ENCODE measurements around the gene DNAH3.
"Not testable (repeated sequence)": the region's sequence is repeated elsewhere in the genome, so short reads cannot be mapped to it uniquely, and the experiment has no call there.

Gene DNAH3, protein sequence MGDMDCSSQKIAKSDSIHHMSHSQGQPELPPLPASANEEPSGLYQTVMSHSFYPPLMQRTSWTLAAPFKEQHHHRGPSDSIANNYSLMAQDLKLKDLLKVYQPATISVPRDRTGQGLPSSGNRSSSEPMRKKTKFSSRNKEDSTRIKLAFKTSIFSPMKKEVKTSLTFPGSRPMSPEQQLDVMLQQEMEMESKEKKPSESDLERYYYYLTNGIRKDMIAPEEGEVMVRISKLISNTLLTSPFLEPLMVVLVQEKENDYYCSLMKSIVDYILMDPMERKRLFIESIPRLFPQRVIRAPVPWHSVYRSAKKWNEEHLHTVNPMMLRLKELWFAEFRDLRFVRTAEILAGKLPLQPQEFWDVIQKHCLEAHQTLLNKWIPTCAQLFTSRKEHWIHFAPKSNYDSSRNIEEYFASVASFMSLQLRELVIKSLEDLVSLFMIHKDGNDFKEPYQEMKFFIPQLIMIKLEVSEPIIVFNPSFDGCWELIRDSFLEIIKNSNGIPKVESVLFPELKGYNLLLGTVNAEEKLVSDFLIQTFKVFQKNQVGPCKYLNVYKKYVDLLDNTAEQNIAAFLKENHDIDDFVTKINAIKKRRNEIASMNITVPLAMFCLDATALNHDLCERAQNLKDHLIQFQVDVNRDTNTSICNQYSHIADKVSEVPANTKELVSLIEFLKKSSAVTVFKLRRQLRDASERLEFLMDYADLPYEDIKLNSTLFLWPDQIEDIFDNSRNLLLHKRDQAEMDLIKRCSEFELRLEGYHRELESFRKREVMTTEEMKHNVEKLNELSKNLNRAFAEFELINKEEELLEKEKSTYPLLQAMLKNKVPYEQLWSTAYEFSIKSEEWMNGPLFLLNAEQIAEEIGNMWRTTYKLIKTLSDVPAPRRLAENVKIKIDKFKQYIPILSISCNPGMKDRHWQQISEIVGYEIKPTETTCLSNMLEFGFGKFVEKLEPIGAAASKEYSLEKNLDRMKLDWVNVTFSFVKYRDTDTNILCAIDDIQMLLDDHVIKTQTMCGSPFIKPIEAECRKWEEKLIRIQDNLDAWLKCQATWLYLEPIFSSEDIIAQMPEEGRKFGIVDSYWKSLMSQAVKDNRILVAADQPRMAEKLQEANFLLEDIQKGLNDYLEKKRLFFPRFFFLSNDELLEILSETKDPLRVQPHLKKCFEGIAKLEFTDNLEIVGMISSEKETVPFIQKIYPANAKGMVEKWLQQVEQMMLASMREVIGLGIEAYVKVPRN (N-terminal part only)

DNA sequence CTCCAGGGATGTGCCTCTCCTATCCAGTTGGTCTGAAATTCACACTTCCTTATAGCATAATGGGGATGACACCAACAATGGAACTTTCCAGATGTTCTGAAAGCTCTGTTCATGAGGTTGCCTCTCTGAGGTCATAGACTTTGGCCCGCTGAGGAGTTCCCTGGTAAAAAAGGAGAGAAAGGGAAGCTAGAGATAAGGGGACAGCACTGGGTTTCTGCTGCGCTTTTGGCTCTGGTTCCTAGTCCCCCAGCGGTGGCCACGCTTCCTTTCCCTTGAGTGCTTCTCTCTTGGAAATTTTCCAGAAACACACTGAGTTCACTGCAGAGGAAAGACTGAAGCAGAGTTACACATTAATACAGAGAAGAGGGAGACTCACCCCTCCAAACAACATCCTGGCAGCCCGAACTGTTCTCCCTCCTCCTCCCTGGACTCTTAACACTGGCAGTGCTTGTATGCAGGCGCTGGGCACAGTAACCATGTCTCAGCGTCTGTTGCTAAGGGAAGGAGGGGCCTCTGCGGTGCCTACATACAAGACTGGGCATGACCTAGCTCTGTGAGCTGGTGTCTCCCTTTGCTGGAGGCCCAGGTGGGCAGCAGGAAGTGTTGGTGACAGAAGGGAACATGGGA lies at the start of gene DNAH3:
Gene DNAH3 (minus strand): TSS at position 472 of the 627 bp plus-strand sequence. CDS start 527 bp downstream, outside the sequence.
- in situ Hi-C loops (cut with MboI; ENCODE audit: low pct_unique_long_range_greater_than_20kb, low sequenced_read_pairs) = no loop called here
- peak; percentile 66 for DNase-seq

DNA sequence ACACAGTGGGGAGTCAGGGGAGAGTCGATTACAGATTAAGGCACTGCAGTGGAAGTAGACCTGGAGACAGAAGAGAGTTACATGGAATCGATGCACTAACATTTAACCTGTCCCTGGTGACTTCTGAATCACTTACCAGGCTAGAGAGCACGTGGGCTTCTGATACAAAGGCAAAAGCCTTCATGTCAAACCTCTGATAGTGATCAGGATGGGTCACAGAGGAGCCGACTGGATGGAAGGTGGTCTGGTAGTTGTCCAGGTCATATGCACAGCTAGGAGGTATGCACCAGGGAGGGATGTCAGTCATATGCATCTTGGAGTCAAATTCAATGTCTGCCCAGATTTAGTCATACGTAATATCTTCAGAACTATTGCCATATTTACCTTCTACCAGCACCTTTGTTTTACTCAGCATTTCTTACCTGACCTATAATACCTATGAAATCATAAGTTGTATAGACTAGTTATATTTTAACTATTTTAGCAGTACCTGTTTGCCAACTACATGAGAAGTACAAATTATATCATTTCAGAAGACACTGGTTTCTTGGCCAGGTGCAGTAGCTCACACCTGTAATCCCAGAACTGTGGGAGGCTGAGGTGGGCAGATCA lies 49.1 kb upstream of the DNAH3 start:
- DNase-seq = no peak
- in situ Hi-C loops (cut with MboI; ENCODE audit: low pct_unique_long_range_greater_than_20kb, low sequenced_read_pairs) = loop anchor here (25.0 kb wide), 1 partner anchor 388 kb away; the partner anchor contains the start of gene METTL9

- in situ Hi-C loops (cut with MboI; ENCODE audit: low pct_unique_long_range_greater_than_20kb, low sequenced_read_pairs) = loop anchor here (25.0 kb wide), 1 partner anchor 390 kb away; the partner anchor contains the start of gene METTL9
- DNase-seq = no peak
These were observed 47.0 kb upstream of the DNAH3 start for GRCh38 chr16:21197621-21198020.

- DNase-seq = peak; percentile 63
- in situ Hi-C loops (cut with MboI; ENCODE audit: low pct_unique_long_range_greater_than_20kb, low sequenced_read_pairs) = loop anchor here (25.0 kb wide), 1 partner anchor 390 kb away; the partner anchor contains the start of gene METTL9
These were observed 46.5 kb upstream of the DNAH3 start for GRCh38 chr16:21197112-21197511.

DNA sequence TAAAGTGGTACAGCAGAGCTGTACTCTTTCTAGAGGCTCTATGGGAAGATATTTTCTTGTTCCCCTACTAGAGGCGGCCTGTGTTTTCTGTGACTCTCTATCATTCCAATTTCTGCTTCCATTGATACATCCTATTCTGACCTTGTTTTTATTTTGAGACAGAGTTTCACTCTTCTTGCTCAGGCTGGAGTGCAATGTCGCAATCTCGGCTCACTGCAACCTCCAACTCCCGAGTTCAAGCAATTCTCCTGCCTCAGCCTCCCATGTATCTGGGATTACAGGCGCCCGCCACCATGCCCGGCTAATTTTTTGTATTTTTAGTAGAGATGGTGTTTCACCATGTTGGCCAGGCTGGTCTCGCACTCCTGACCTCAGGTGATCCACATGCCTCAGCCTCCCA lies 44.7 kb upstream of the DNAH3 start:
- in situ Hi-C loops (cut with MboI; ENCODE audit: low pct_unique_long_range_greater_than_20kb, low sequenced_read_pairs) = loop anchor here (25.0 kb wide), 1 partner anchor 392 kb away; the partner anchor contains the start of gene METTL9
- not testable (repeated sequence) for DNase-seq

GRCh38 chr16:21194771-21195301 lies 44.2 kb upstream of the DNAH3 start:
- in situ Hi-C loops (cut with MboI; ENCODE audit: low pct_unique_long_range_greater_than_20kb, low sequenced_read_pairs) = loop anchor here (25.0 kb wide), 1 partner anchor 392 kb away; the partner anchor contains the start of gene METTL9
- DNase-seq = no peak

GRCh38 chr16:21192991-21193390 lies 42.3 kb upstream of the DNAH3 start:
- in situ Hi-C loops (cut with MboI; ENCODE audit: low pct_unique_long_range_greater_than_20kb, low sequenced_read_pairs) = loop anchor here (25.0 kb wide), 1 partner anchor 394 kb away; the partner anchor contains the start of gene METTL9

DNA sequence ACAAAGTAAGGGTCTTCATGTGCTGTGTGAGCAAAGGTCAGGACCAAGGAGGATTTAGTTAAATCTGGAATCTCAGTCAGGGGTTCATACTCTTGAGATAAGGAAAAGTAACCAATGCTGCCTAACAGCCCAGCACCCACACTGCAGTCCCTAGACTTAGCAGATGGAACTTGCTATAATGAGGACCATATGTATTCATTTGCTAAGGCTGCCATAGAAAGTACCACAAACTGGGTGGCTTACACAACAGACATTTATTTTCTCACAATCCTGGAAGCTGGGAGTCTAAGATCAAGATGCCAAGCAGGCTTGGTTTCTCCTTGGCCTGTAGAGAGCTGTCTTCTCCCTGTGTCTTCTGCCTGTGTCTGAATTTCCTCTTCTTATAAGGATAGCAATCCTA lies 40.0 kb upstream of the DNAH3 start:
- DNase-seq = no peak
- in situ Hi-C loops (cut with MboI; ENCODE audit: low pct_unique_long_range_greater_than_20kb, low sequenced_read_pairs) = loop anchor here (25.0 kb wide), 1 partner anchor 397 kb away; the partner anchor contains the start of gene METTL9

More at GRCh38 chr16:21192991-21193390, 42.3 kb upstream of the DNAH3 start:
- no peak for DNase-seq

- in situ Hi-C loops (cut with MboI; ENCODE audit: low pct_unique_long_range_greater_than_20kb, low sequenced_read_pairs) = loop anchor here (25.0 kb wide), 1 partner anchor 397 kb away; the partner anchor contains the start of gene METTL9
- DNase-seq = no peak
These were observed 39.4 kb upstream of the DNAH3 start for GRCh38 chr16:21190013-21190412.

GRCh38 chr16:21189311-21189710 lies 38.7 kb upstream of the DNAH3 start:
- DNase-seq = no peak
- in situ Hi-C loops (cut with MboI; ENCODE audit: low pct_unique_long_range_greater_than_20kb, low sequenced_read_pairs) = loop anchor here (25.0 kb wide), 1 partner anchor 398 kb away; the partner anchor contains the start of gene METTL9

GRCh38 chr16:21186326-21186691 lies 35.7 kb upstream of the DNAH3 start:
- DNase-seq = no peak
- in situ Hi-C loops (cut with MboI; ENCODE audit: low pct_unique_long_range_greater_than_20kb, low sequenced_read_pairs) = loop anchor here (25.0 kb wide), 1 partner anchor 401 kb away; the partner anchor contains the start of gene METTL9

DNA sequence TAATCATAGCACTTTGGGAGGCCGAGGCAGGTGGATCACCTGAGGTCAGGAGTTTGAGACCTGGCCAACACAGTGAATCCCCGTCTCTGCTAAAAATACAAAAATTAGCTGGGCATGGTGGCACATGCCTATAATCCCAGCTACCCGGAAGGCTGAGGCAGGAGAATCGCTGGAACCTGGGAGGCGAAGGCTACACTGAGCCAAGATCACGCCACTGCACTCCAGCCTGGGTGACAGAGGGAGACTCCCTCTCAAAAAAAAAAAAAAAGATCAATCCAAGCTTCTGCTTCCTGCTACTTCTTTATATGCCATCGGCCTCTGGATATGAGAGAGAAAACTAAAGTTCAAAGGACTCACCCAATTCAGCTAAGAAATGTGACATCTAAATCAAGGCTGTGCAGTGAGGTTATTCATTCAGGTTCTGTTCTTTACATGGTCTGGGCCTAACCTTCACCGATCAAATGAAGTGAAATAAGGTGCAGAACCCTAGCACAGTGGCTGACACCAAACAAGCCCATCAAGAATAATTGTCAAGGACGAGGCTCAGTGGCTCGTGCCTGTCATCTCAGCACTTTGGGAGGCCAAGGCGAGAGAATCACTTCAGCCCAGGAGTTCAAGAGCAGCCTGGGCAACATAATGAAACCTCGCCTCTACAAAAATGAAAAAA lies 35.1 kb upstream of the DNAH3 start:
- in situ Hi-C loops (cut with MboI; ENCODE audit: low pct_unique_long_range_greater_than_20kb, low sequenced_read_pairs) = loop anchor here (25.0 kb wide), 1 partner anchor 402 kb away; the partner anchor contains the start of gene METTL9

DNA sequence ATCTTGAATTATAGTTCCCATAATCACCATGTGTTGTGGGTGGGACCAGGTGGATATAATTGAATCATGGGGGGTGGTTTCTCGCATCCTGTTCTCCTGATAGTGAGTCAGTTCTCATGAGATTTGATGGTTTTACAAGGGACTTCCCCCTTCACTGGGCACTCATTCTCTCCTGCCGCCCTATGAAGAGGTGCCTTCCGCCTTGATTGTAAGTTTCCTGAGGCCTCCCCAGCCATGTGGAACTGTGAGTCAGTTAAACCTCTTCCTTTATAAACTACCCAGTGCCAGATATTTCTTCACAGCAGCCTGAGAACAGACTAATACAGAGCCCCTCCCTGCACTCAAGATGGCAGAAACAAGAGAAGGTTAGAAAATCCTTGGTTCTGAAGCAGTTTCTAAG lies 34.2 kb upstream of the DNAH3 start:
- peak; percentile 37 for DNase-seq
- in situ Hi-C loops (cut with MboI; ENCODE audit: low pct_unique_long_range_greater_than_20kb, low sequenced_read_pairs) = loop anchor here (25.0 kb wide), 1 partner anchor 402 kb away; the partner anchor contains the start of gene METTL9

More for the DNA sequence above, 35.1 kb upstream of the DNAH3 start:
- DNase-seq = no peak

DNA sequence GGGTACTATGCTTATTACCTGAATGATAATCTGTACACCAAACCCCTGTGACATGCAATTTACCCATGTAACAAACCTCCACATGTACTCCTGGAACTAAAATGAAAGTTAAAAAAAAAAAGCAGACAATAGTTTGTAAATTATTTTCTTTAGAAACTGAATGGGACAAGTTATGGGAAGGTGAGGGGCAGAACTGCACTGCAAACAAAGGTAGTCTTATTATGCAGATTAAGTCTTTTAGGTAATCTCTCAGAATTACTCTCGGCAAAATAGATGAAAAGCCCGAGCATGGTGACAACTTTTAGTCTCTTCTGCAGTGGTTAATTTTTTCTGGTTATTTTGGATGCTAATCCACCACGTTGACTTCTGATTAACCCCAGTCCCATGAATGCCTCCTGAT lies 33.3 kb upstream of the DNAH3 start:
- DNase-seq = no peak
- in situ Hi-C loops (cut with MboI; ENCODE audit: low pct_unique_long_range_greater_than_20kb, low sequenced_read_pairs) = loop anchor here (25.0 kb wide), 1 partner anchor 403 kb away; the partner anchor contains the start of gene METTL9

DNA sequence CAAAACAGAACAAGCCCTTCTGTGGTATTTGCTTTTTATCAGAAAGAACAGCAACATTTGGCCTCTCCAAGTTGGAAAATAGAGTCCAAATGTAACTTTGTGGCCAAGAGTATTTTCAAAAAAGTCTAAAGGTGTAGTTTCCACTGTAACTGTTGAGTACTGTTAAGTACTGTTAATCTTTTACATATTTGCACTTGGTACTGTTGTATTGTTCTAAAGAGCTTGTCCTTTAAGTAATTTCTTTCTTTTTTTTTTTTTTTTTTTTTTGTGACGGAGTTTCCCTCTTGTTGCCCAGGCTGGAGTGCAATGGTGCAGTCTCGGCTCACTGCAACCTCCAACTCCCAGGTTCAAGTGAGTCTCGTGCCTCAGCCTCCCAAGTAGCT lies 29.3 kb upstream of the DNAH3 start:
- in situ Hi-C loops (cut with MboI; ENCODE audit: low pct_unique_long_range_greater_than_20kb, low sequenced_read_pairs) = loop anchor here (25.0 kb wide), 1 partner anchor 407 kb away; the partner anchor contains the start of gene METTL9
- no peak for DNase-seq

- DNase-seq = no peak
- in situ Hi-C loops (cut with MboI; ENCODE audit: low pct_unique_long_range_greater_than_20kb, low sequenced_read_pairs) = loop anchor here (25.0 kb wide), 1 partner anchor 408 kb away; the partner anchor contains the start of gene METTL9
These were observed 28.7 kb upstream of the DNAH3 start for GRCh38 chr16:21179126-21179982.
